ENCODE data around the gene BEGAIN.
A peak's percentile ranks its signal among the peaks of the same experiment; 100 is the strongest.

BEGAIN gene

GRCh38 chr14:100580316-100581227, 6.6 kb downstream of the BEGAIN start:
- DNase-seq: no peak

- peak; percentile 34 for DNase-seq
Measured at GRCh38 chr14:100578552-100578951, 8.7 kb downstream of the BEGAIN start.

- no peak for DNase-seq
Measured at GRCh38 chr14:100577986-100578431, 9.2 kb downstream of the BEGAIN start.

GRCh38 chr14:100577321-100577985, 9.8 kb downstream of the BEGAIN start:
- DNase-seq: no peak

GRCh38 chr14:100576091-100577085, 10.8 kb downstream of the BEGAIN start:
- DNase-seq: no peak

GRCh38 chr14:100575266-100575995, 11.8 kb downstream of the BEGAIN start:
- no peak for DNase-seq

- DNase-seq: no peak
Measured at GRCh38 chr14:100574642-100575031, 12.6 kb downstream of the BEGAIN start.

- no peak for DNase-seq
Measured at GRCh38 chr14:100573757-100574641, 13.2 kb downstream of the BEGAIN start.

GRCh38 chr14:100573002-100573756, 14.0 kb downstream of the BEGAIN start:
- DNase-seq: no peak

GRCh38 chr14:100572543-100572942, 14.7 kb downstream of the BEGAIN start:
- DNase-seq: no peak

- no peak for DNase-seq
Measured at GRCh38 chr14:100571837-100572236, 15.4 kb downstream of the BEGAIN start.

- DNase-seq: no peak
Measured at GRCh38 chr14:100570726-100571454, 16.3 kb downstream of the BEGAIN start.

- no peak for DNase-seq
Measured at GRCh38 chr14:100569734-100570286, 17.4 kb downstream of the BEGAIN start.

- DNase-seq: no peak
Measured at GRCh38 chr14:100568998-100569733, 18.1 kb downstream of the BEGAIN start.

- no peak for DNase-seq
Measured at GRCh38 chr14:100568164-100568997, 18.8 kb downstream of the BEGAIN start.

GRCh38 chr14:100567877-100568163, 19.4 kb downstream of the BEGAIN start:
- no peak for DNase-seq

- no peak for DNase-seq
Measured at GRCh38 chr14:100567009-100567876, 20.0 kb downstream of the BEGAIN start.

Measured in EL (cell line).